Thymus (tissue), 11 donors: ENCODE measurements around the gene AKAIN1. TPM values are rescaled to one million over a fixed set of nuclear protein-coding genes. Genes with fewer than 3 reads are reported as not detected.

Experiments used
- DNase-seq, 9 donors: peaks; one replicate each; pipeline ENCODE4 v3.0.0-alpha.2; 2013; ENCODE audit warnings: low spot score in 9 of 9, low read depth in 6 of 9, missing footprints in 1 of 9
- H3K27ac ChIP-seq, 2 donors: one replicate each; pipeline ENCODE4 v1.5.1; 2013; ENCODE audit warnings: control low read depth in 1 of 2, low read depth in 1 of 2, low read length in 1 of 2, mild to moderate bottlenecking in 1 of 2, moderate library complexity in 1 of 2
- H3K27me3 ChIP-seq, 2 donors: one replicate each; pipeline ENCODE4 v1.5.1; 2013; ENCODE audit warnings: low read length in 1 of 2; ENCODE audit not compliant: control insufficient read depth in 2 of 2, insufficient read depth in 1 of 2
- H3K36me3 ChIP-seq, 2 donors: one replicate each; pipeline ENCODE4 v1.5.1; 2013; ENCODE audit warnings: low read length in 1 of 2, mild to moderate bottlenecking in 1 of 2, moderate library complexity in 1 of 2; ENCODE audit not compliant: control insufficient read depth in 2 of 2, insufficient read depth in 2 of 2
- H3K4me1 ChIP-seq, 2 donors: one replicate each; pipeline ENCODE4 v1.5.1; 2013; ENCODE audit warnings: low read length in 2 of 2; ENCODE audit not compliant: control insufficient read depth in 2 of 2, insufficient read depth in 2 of 2
- H3K4me3 ChIP-seq, 2 donors: one replicate each; pipeline ENCODE4 v1.5.1; 2013; ENCODE audit warnings: low read length in 2 of 2, control low read depth in 1 of 2, mild to moderate bottlenecking in 1 of 2
- H3K9me3 ChIP-seq, 2 donors: one replicate each; pipeline ENCODE4 v1.5.1; 2013; ENCODE audit warnings: low read length in 1 of 2, mild to moderate bottlenecking in 1 of 2; ENCODE audit not compliant: control insufficient read depth in 2 of 2, insufficient read depth in 1 of 2
- WGBS: extraction: QIAGEN DNeasy Blood & Tissue Kit; methylation state at CpG from one replicate; pipeline ENCODE4 v1.1.7; 2013; 5-methylcytosine and 5-hydroxymethylcytosine counted together
- polyA plus RNA-seq: library from polyadenylated mRNA; stranded (reverse); fragments of 200-250 nt; gene quantifications from one replicate; pipeline ENCODE4 v1.2.3, GENCODE V29; 2013
- total RNA-seq: library from RNA; stranded (reverse); fragments of 120-200 nt; gene quantifications from one replicate; pipeline ENCODE4 v1.2.4, GENCODE V29; 2013
- donor health status: healthy.

AKAIN1 gene
- total and polyA plus RNA-seq, 2 donors, result 0.14 TPM; not detected in 1

DNA sequence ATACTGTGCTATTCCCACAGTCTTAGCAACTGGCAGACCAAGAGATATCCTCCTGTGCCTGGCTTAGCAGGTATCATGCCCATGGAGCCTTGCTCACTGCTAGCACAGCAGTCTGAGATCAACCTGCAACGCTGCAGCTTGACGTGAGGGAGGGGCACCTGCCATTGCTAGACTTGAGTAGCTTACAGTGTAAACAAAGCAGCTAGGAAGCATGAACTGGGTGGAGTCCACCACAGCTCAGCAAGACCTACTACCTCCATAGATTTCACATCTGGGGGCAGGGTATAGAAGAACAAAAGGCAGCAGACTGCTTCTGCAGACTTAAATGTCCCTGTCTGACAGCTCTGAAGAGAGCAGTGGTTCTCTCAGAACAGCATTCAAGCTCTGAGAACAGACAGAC lies 74.8 kb downstream of the AKAIN1 start:
- H3K9me3 ChIP-seq, result peaks cover 0 to 10% of the 10 kb centered on the region in 2 donors
- H3K27me3 ChIP-seq, result no peaks in the 10 kb centered on the region
- no peaks in the 10 kb centered on the region for H3K36me3 ChIP-seq
- no peak overlapping the region for H3K4me3 ChIP-seq
- DNase-seq, result no peak
- no peak overlapping the region for H3K27ac ChIP-seq
- 86% methylated on average over 2 of the region's 2 CpGs for WGBS
- H3K4me1 ChIP-seq, result no peaks in the 10 kb centered on the region

DNA sequence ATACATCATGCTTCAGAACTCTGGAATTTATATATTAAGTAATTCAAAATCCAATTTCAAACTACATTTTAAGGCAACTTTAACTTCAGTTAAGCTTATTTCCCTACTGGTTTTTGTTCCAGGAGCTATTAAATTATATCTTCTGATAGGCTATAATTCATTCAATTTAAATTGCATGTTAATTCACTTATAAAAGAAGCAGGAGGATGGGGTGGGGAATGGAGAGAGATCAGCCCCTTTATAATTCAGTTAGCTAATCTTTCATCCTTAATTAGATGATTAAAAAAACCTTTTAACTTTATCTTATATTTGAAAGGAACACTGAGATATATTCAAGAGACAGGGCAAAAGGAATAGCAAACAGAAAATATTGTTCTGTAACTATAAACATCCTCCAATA lies 86.8 kb downstream of the AKAIN1 start:
- H3K9me3 ChIP-seq, result no peaks in the 10 kb centered on the region
- no peaks in the 10 kb centered on the region for H3K4me1 ChIP-seq
- no peak for DNase-seq
- no peak overlapping the region for H3K4me3 ChIP-seq
- H3K27me3 ChIP-seq, result no peaks in the 10 kb centered on the region
- no peak overlapping the region for H3K27ac ChIP-seq
- H3K36me3 ChIP-seq, result no peaks in the 10 kb centered on the region

DNA sequence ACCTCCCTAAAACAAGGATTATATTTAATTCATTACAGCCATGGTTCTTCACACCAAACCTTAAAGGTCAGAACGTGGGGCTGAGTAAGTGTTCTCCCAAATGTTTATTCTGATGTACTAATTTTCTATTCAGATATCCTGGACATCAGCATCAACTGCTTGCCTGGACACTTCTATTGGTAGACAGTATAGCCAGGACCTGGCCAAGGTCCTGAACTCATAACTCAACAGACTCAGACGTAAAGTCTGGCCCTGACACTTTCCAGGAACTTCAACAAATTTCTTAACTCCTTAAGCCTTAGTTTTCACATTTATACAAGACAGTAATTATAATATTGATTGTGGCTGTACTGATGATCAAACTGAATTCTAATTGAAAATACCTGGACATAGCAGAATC lies 89.1 kb downstream of the AKAIN1 start:
- WGBS, result 34% methylated on average over 2 of the region's 2 CpGs
- DNase-seq, result no peak
- Histone ChIP-seq H3K27ac (no peak overlapping the region), H3K4me1 (no peaks in the 10 kb centered on the region), H3K27me3 (no peaks in the 10 kb centered on the region), H3K36me3 (no peaks in the 10 kb centered on the region), H3K4me3 (no peak overlapping the region), H3K9me3 (no peaks in the 10 kb centered on the region)

DNA sequence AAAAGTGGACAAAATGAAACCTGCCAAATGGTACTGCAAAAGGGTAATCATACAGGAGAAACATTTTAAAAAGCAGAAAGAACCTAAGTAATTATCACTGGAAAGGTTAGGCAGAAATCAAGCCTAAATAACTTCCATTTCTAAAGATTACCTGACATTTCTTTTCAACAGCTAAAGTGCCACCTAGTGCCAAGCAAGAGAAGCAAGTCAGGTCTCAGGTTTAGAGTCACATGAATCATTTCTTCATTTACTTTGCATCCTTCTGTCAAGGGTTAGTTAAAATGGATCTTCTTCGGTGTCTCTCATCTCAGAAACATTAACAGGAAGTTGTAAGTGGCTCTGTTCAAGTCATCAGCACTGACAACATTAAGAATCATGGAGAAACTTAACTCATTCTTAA lies 90.3 kb downstream of the AKAIN1 start:
- 44% methylated on average over 1 of the region's 1 CpG for WGBS
- Histone ChIP-seq H3K4me1 (no peaks in the 10 kb centered on the region), H3K27ac (no peak overlapping the region), H3K27me3 (no peaks in the 10 kb centered on the region), H3K4me3 (no peak overlapping the region), H3K36me3 (no peaks in the 10 kb centered on the region), H3K9me3 (no peaks in the 10 kb centered on the region)
- DNase-seq, result no peak

DNA sequence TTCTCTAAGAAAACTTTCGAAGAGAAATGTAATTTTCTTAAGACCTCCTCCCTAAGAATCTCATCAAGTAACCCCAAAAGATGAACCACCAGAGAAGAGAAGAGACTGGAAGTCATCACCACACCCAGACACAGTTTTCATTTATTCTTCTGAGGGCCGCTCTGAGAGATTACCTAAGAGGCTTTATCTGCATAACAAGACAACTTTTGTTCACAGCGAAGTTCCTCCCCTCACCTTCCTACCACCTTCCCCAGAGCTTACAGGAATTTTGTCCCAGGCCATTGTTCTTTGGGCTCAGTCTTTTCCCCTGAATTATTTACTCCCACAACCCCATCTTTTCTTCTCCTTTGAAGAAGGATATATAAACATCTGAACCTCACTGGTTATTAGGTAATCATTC lies 92.8 kb downstream of the AKAIN1 start:
- no peaks in the 10 kb centered on the region for H3K36me3 ChIP-seq
- no peak overlapping the region for H3K27ac ChIP-seq
- DNase-seq, result no peak
- no peaks in the 10 kb centered on the region for H3K27me3 ChIP-seq
- no peak overlapping the region for H3K4me3 ChIP-seq
- no peaks in the 10 kb centered on the region for H3K9me3 ChIP-seq
- 81% methylated on average over 3 of the region's 3 CpGs for WGBS
- no peaks in the 10 kb centered on the region for H3K4me1 ChIP-seq

DNA sequence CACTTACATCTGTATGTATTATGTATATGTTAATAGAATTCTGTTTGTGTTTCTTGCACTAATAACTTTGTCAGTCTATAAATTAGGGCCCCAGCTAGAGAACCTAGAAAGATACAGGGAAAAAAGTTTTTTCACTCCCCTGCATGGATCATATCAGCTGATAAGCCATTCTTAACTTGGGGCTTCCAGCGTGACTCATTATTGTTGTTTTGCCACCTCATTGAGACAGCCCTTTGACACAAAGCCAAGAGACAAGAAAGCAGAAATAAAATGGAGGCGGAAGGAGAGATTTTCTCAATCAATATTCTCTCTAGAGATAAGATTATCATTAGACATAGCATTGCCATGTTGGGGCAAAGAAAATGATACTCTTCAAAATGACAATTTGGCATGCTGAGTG lies 93.4 kb downstream of the AKAIN1 start:
- no peaks in the 10 kb centered on the region for H3K9me3 ChIP-seq
- 88% methylated on average over 2 of the region's 2 CpGs for WGBS
- no peaks in the 10 kb centered on the region for H3K27me3 ChIP-seq
- H3K36me3 ChIP-seq, result no peaks in the 10 kb centered on the region
- H3K27ac ChIP-seq, result no peak overlapping the region
- no peak for DNase-seq
- no peaks in the 10 kb centered on the region for H3K4me1 ChIP-seq
- no peak overlapping the region for H3K4me3 ChIP-seq

DNA sequence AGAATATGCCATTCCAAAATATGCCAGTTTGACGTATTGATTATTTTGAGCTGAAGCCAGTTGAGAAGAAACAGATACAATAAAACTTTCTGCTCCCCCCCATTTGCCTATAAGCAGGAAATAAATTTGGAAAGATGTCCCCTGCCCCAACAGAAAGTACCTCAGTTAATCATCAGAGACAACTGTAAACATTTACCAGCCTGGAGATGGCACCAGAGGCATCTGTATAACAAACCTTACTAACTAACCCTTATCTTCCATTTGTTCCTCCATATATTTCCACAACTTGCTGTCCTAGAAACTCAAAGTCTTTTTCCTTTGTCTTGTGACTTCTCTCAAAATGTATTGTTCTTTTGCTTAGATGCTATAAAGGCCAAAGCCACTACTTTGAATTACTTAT lies 93.8 kb downstream of the AKAIN1 start:
- no peak overlapping the region for H3K4me3 ChIP-seq
- no peaks in the 10 kb centered on the region for H3K36me3 ChIP-seq
- H3K27ac ChIP-seq, result no peak overlapping the region
- H3K9me3 ChIP-seq, result no peaks in the 10 kb centered on the region
- WGBS, result 93% methylated on average over 1 of the region's 1 CpG
- H3K27me3 ChIP-seq, result no peaks in the 10 kb centered on the region
- DNase-seq, result no peak
- no peaks in the 10 kb centered on the region for H3K4me1 ChIP-seq

DNA sequence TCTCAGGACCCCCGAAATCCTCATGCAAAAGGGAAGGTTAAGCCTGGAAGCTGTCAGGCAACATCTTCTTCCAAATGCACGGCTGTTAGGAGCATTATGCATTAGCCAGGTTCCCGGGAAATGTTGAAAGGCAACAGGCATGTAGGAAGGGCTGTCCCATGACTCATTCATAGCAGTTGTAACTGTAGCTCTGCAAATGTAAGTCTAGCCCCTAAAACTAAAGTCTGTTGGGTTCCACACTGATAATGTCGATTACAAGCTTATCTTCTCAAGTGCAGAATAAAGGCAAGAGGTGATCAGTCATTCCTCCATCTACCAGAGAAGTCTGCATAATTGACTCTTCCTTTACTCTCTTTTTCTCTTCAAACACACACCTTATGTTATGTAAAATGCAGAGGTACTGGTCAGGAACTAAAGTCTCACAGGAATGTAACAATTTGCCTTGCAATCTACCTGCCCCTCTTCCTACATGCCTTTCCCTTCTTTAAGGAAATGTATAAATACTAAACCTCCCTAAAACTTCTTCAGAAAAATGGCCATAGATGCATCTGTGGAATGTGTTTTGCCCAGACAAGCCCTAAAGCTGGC lies 99.8 kb downstream of the AKAIN1 start:
- no peaks in the 10 kb centered on the region for H3K9me3 ChIP-seq
- H3K4me3 ChIP-seq, result no peak overlapping the region
- no peaks in the 10 kb centered on the region for H3K36me3 ChIP-seq
- H3K4me1 ChIP-seq, result no peaks in the 10 kb centered on the region
- WGBS, result 75% methylated on average over 4 of the region's 4 CpGs
- H3K27ac ChIP-seq, result no peak overlapping the region
- no peaks in the 10 kb centered on the region for H3K27me3 ChIP-seq
- no peak for DNase-seq

DNA sequence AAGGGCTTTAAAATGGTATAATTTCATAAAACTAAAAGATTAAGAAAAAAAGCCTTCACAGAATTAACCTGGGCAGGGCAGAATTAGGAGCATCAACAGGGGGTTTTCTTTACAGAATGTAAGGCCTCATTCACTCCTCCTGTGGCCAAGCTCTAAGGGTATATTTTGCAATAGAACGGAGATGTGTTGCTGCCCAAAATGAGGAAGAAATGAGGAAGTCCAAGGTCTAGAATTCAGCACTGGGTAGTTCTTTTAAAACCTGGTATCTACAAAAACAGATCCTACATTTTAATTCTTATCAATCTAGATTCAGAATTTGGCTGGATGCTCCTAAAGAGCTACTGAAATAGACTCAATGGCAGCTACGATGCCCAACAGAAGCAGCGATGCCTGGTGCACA lies 101.8 kb downstream of the AKAIN1 start:
- Histone ChIP-seq H3K9me3 (peaks cover 0 to 2% of the 10 kb centered on the region in 2 donors), H3K27me3 (no peaks in the 10 kb centered on the region), H3K27ac (no peak overlapping the region), H3K4me1 (no peaks in the 10 kb centered on the region), H3K4me3 (no peak overlapping the region), H3K36me3 (no peaks in the 10 kb centered on the region)
- WGBS, result 94% methylated on average over 3 of the region's 3 CpGs
- no peak for DNase-seq

DNA sequence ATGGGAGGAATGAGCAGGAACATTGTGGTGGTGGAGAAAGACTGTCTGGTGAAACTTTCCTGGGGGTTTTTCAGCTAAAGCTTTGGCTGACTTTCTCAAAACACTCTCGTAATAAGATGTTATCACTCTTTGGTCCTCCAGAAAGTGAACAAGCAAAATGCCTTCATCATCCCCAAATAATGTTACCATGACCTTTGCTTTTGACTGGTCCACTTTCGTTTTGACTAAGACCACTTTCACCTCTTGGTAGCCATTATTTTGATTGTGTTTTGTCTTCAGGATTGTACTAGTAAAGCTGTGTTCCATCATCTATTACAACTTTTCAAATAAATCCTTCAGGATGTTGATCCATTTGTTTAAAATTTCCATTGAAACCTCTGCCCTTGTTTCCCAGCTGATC lies 103.2 kb downstream of the AKAIN1 start:
- H3K4me3 ChIP-seq, result no peak overlapping the region
- 91% methylated on average over 2 of the region's 2 CpGs for whole genome bisulfite sequencing

More for the DNA sequence above, 103.2 kb downstream of the AKAIN1 start:
- no peaks in the 10 kb centered on the region for H3K27me3 ChIP-seq
- no peaks in the 10 kb centered on the region for H3K4me1 ChIP-seq
- DNase-seq, result no peak
- H3K27ac ChIP-seq, result no peak overlapping the region
- H3K9me3 ChIP-seq, result peaks cover 0 to 2% of the 10 kb centered on the region in 2 donors
- no peaks in the 10 kb centered on the region for H3K36me3 ChIP-seq
